Kidney capillary endothelial cell (primary cell): ENCODE data around the gene GRID2IP.

Experiments
- DNase-seq: peaks from one replicate; pipeline ENCODE4 v3.0.0-alpha.2; 2018; ENCODE audit warnings: low spot score

GRID2IP gene

DNA sequence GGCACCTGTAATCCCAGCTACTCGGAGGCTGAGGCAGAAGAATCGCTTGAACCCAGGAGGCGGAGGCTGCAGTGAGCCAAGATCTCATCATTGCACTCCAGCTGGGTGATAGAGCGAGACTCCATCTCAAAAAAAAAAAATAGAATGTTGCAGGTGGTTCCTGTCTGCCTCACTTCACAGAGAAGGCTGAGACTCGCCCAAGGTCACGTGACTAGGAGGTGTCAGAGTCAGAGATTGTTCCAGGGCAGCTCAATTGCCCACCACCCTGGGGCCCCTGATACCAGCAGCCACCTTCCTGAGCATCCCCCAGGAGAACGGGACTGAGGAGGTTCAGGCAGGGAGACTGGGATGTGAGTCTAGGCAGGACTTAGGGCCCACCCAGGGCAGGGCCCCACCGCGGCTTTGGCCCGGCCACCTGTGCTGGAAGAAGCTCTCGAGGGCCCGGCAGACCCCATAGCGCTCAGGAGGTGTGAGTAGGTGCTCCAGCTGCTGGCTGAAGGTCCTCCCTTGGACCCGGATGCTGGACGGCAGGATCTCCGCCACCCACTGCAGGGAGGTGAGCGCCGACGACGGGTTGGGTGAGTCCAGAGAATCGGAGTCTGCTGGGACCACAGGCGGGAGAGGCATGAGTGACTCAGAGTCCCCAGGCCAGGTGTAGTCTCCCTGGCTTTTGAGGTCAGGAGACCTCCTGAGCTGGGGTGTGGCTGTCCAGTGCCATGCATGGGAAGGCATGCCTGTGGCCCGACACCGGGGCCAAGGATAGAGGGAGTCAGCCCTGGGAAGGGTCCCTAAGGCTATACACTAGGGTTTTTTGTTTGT, 30.9 kb downstream of the GRID2IP start:
- no peak for DNase-seq

- DNase-seq, result peak; percentile 75
Observed at GRCh38 chr7:6516387-6516983, 34.8 kb downstream of the GRID2IP start.

DNA sequence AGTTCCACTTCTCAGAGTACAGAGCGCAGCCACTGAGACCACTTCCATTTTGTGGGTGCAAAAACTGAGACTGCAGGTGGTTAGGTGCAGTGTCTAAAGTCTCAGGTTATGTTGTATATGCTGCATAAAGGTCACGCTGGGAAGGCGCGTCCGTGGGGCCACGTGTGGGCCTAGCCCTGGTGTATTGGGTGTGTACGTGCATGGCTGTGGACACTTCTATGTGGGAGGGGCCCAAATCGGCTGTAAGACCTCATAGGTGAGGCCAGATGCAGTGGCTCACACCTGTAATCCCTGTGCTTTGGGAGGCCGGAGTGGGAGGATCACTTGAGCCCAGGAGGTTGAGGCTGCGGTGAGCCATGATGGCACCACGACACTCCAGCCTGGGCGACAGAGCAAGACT, 37.7 kb downstream of the GRID2IP start:
- no peak for DNase-seq

DNA sequence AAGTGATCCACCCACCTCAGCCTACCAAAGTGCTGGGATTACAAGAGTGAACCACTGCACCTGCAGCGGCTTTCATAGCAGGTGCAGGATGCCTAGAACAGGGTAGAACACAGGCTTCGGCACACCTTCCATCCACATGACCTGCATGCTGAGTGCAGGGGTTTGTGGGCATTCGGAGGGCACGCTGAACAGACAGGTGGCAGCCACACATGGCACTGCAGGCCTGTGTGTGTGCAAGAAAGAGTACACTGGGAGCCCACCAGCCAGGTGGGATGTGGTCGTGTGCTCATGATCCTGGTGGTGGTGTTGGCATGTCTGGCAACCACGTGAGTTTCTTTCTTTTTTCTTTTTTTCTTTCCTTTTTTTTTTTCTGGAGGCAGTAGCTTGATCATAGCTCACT, 38.4 kb downstream of the GRID2IP start:
- DNase-seq, result no peak

- DNase-seq, result no peak
Observed at GRCh38 chr7:6510476-6511133, 40.7 kb downstream of the GRID2IP start.

DNA sequence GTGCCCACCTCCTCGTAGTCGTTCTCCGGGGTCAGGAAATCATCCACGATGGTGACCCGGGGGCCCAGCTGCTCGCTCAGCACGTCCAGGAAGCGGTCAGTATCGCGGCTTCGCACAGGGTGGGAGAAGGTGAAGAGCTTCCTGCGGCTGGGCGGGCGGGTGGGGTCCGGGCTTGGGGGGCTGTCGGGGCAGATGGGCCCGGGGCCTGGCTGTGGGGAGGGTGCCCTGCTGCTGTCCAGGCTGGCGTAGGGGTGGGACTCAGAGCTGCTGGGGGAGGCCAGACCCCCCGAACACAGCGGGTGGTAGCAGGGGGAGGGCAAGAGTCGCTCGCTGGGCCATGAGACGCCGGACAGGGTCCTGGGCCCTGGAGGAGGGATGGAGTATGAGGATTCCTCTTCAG, 42.3 kb downstream of the GRID2IP start:
- no peak for DNase-seq

- no peak for DNase-seq
Observed at GRCh38 chr7:6508539-6508938, 42.7 kb downstream of the GRID2IP start.

- no peak for DNase-seq
Observed at GRCh38 chr7:6507906-6508305, 43.4 kb downstream of the GRID2IP start.

- no peak for DNase-seq
Observed at GRCh38 chr7:6505685-6506559, 45.3 kb downstream of the GRID2IP start.

GRCh38 chr7:6504996-6505395, 46.3 kb downstream of the GRID2IP start:
- DNase-seq, result no peak

GRCh38 chr7:6502886-6503285, 48.4 kb downstream of the GRID2IP start:
- DNase-seq, result no peak

- no peak for DNase-seq
Observed at GRCh38 chr7:6501586-6502564, 49.4 kb downstream of the GRID2IP start.

GRCh38 chr7:6500691-6501090, 50.6 kb downstream of the GRID2IP start:
- DNase-seq, result no peak

DNA sequence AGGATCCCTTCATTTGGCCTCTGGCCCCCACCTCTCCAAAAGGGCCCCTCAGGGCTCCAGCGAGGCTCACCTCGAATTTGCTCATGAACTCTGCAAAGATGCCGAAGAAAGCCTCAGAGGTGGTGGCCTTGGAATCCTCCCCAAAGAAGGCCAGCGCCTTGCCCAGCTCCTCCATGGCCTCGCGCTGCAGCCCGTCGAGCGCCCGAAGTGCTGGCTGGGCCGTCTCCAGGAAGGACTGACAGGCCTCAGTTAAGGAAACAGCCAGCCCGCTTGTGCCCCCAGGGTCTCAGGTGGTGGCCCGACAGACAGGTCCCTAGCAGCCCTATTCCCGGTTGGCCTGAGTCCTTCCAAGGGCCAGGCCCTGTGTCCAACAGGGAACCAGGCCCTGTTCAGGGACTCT, 53.3 kb downstream of the GRID2IP start:
- no peak for DNase-seq

DNA sequence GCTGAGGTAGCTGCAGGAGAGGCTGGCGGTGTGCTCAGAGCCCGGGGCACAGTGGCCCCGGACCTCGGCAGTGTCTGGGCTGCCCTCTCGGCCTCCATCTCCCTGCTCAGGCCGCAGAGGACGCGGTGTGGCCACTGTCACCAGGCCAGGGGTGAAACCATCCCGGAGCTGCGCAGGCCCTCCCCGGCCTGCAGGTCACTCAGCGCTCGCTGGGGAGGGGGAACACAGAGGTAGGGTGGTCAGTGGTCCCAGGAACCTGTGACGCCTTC, 53.7 kb downstream of the GRID2IP start:
- DNase-seq, result no peak

GRCh38 chr7:6496842-6497636, 54.2 kb downstream of the GRID2IP start:
- no peak for DNase-seq

DNA sequence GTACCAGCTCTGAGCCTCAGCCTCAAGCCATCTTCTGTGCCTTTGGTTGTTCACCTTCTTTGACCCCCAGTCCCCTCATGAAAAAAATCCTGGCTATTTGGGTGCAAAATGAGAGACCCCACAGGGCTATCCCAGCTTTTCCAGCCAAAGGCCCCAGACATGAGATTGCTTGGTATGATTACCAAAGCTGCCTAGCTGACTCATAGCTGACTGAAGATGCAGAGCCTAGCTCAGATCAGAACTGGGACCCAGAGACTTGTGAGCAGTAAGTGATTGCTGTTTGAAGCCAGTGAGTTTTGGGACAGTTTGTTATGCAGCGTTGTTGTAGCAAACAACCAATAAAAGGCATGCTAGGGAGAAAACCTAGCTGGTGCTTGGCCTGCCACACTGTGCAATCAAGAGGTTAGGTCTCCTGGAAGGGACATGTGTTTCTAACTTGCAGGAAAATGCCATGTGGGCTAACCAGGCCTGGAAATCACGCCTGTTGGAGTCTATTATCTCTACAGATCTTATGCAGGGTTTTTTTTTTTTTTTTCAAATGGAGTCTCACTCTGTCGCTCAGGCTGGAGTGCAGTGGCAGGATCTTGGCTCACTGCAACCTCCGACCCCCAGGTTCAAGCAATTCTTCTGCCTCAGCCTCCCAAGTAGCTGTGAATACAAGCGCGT, 55.5 kb downstream of the GRID2IP start:
- DNase-seq, result no peak

GRCh38 chr7:6494365-6494764, 56.9 kb downstream of the GRID2IP start:
- no peak for DNase-seq

DNA sequence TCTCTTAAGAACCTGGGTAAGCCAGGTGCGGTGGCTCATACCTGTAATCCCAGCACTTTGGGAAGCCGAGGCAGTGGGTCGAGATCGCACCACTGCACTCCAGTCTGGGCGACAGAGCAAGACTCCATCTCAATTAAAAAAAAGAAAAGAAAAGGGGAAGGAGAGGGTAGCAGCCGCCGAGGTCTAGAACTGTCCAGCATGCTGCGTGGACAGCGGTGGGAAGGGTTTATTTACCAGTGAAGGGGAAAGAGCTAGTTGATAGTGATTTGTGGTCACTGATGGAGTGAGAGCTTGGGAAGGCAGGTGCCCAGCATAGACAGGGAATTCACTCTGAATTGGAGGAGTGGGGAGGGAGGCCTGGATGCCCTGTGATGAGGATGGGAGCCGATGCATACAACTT, 60.1 kb downstream of the GRID2IP start:
- DNase-seq, result no peak

DNA sequence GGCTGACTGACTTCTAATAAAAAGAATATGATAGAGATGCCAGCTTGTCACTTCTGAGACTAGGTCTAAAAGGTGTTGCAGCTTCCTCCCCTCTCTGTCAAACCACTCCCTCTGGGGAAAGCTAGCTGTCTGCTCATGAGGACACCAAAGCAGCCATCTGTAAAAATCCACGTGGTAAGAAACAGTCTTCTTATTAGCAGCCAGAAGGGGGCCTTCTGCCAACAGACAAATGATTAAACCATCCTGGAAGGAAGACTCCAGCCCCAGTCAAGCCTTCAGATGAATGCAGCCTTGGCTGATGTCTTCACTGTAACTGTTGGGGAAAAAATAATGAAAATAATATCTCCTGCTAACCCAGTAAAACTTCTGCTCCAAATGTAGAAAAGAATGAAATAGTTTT, 61.6 kb downstream of the GRID2IP start:
- DNase-seq, result no peak
